H1 (cell line): ENCODE results near the gene PCDHA1. TPM values are rescaled to one million over a fixed set of nuclear protein-coding genes. Genes with fewer than 3 reads are reported as not detected.

Experiments used
- CTCF ChIA-PET: fragments of 300-600 bp; sonication (Branson Sonifier 250); formaldehyde crosslinking; loops from one replicate; lab custom pipeline; 2021; ENCODE audit not compliant: partially characterized antibody; lab: Charles Lee
- POLR2A ChIA-PET: fragments of 300-600 bp; sonication (Branson Sonifier 250); formaldehyde crosslinking; loops from one replicate; lab custom pipeline; 2021; ENCODE audit warnings: inconsistent platforms; ENCODE audit not compliant: partially characterized antibody; lab: Charles Lee
- DNase-seq, 2 experiments: peaks; one replicate each; pipeline versions ENCODE4 v3.0.0 to v3.0.0-alpha.2; 2010 to 2022; ENCODE audit warnings: low spot score in 2 of 2, low read depth in 1 of 2, mixed read lengths in 1 of 2
- FAIRE-seq: peaks from 2 replicates; lab custom pipeline; 2011; peaks lifted over from hg19 to GRCh38; lab: Jason Lieb, UNC
- H2AFZ ChIP-seq: 2 replicates; pipeline ENCODE4 v1.8.1; 2012; ENCODE audit warnings: low read length, inconsistent platforms
- H2AK5ac ChIP-seq: 2 replicates; pipeline ENCODE4 v1.6.1; 2013; ENCODE audit warnings: low read depth, low read length
- H2BK120ac ChIP-seq: replicated peaks from 2 replicates; pipeline ENCODE3; 2013; ENCODE audit warnings: low read depth, low read length, inconsistent platforms
- H2BK12ac ChIP-seq: 2 replicates; pipeline ENCODE4 v1.6.1; 2013; ENCODE audit warnings: low read depth, low read length
- H2BK15ac ChIP-seq: 2 replicates; pipeline ENCODE4 v1.6.1; 2013; ENCODE audit warnings: low read length
- H2BK20ac ChIP-seq: 2 replicates; pipeline ENCODE4 v1.6.1; 2013; ENCODE audit warnings: low read length
- H2BK5ac ChIP-seq: 2 replicates; pipeline ENCODE4 v1.6.1; 2013; ENCODE audit warnings: low read depth, low read length
- H3K14ac ChIP-seq: 2 replicates; pipeline ENCODE4 v1.6.1; 2013; ENCODE audit warnings: inconsistent platforms; ENCODE audit not compliant: insufficient read length
- H3K18ac ChIP-seq: 2 replicates; pipeline ENCODE4 v1.6.1; 2013; ENCODE audit warnings: low read length; ENCODE audit errors: extremely low read depth
- H3K23ac ChIP-seq: 2 replicates; pipeline ENCODE4 v1.6.1; 2013; ENCODE audit warnings: inconsistent platforms; ENCODE audit not compliant: insufficient read length
- H3K23me2 ChIP-seq: 2 replicates; pipeline ENCODE4 v1.6.1; 2013; ENCODE audit warnings: low read depth, low read length
- H3K27ac ChIP-seq: 2 replicates; pipeline ENCODE4 v1.6.1; 2011; ENCODE audit warnings: low read depth, low read length, inconsistent platforms
- H3K27me3 ChIP-seq, 4 experiments: replicated peaks in 1 of 4; 1 replicate in 1 of 4; 2 replicates in 3 of 4; pipeline versions ENCODE4 v1.6.1 to v1.8.1; 2011 to 2013; ENCODE audit warnings: low read length in 3 of 4, mild to moderate bottlenecking in 3 of 4, inconsistent platforms in 2 of 4, mixed read lengths in 2 of 4, moderate library complexity in 1 of 4; ENCODE audit not compliant: control insufficient read depth in 3 of 4, insufficient read depth in 3 of 4; ENCODE audit errors: extremely low read depth in 1 of 4
- H3K36me3 ChIP-seq, 4 experiments: 2 replicates each; pipeline versions ENCODE4 v1.6.1 to v1.8.1; 2011 to 2013; ENCODE audit warnings: mild to moderate bottlenecking in 4 of 4, low read length in 3 of 4, moderate library complexity in 2 of 4, control low read depth in 1 of 4, inconsistent platforms in 1 of 4; ENCODE audit not compliant: insufficient read depth in 4 of 4, control insufficient read depth in 2 of 4
- H3K4ac ChIP-seq: replicated peaks from 2 replicates; pipeline ENCODE3; 2013; ENCODE audit warnings: low read length, low read depth, mixed read lengths, inconsistent platforms; ENCODE audit not compliant: insufficient read length
- H3K4me1 ChIP-seq, 4 experiments: replicated peaks in 1 of 4; 1 replicate in 1 of 4; 2 replicates in 3 of 4; pipeline versions ENCODE4 v1.6.1 to v1.8.1; 2011 to 2013; ENCODE audit warnings: low read length in 3 of 4, inconsistent platforms in 2 of 4, mixed read lengths in 1 of 4; ENCODE audit not compliant: insufficient read depth in 4 of 4, control insufficient read depth in 3 of 4
- H3K4me2 ChIP-seq, 2 experiments: 2 replicates each; pipeline versions ENCODE4 v1.6.1 to v1.8.1; 2011 to 2013; ENCODE audit warnings: low read depth in 2 of 2, low read length in 2 of 2, control low read depth in 1 of 2, inconsistent platforms in 1 of 2, mild to moderate bottlenecking in 1 of 2; ENCODE audit not compliant: insufficient read depth in 1 of 2
- H3K4me3 ChIP-seq, 4 experiments: fragments of 200-600, 300-600 bp in 1 of 4; sonication (generic), shearing (Covaris generic), sonication (Bioruptor Twin) in 1 of 4; 2 replicates each; pipeline versions ENCODE4 v1.5.1 to v1.8.1; 2011 to 2016; ENCODE audit warnings: low read length in 4 of 4, low read depth in 3 of 4, control low read depth in 2 of 4, inconsistent platforms in 2 of 4, mild to moderate bottlenecking in 2 of 4, mixed read lengths in 1 of 4, moderate library complexity in 1 of 4; ENCODE audit not compliant: insufficient read depth in 2 of 4; ENCODE audit errors: extremely low read depth in 1 of 4
- H3K56ac ChIP-seq: replicated peaks from 2 replicates; pipeline ENCODE3; 2013; ENCODE audit warnings: low read depth, mild to moderate bottlenecking, mixed read lengths, low read length, inconsistent platforms; ENCODE audit not compliant: insufficient read length
- H3K79me1 ChIP-seq: 2 replicates; pipeline ENCODE4 v1.6.1; 2013; ENCODE audit warnings: low read depth, low read length, control low read depth
- H3K79me2 ChIP-seq, 2 experiments: 2 replicates each; pipeline versions ENCODE4 v1.6.1 to v1.8.1; 2012 to 2013; ENCODE audit warnings: low read length in 2 of 2, mild to moderate bottlenecking in 2 of 2, inconsistent platforms in 1 of 2; ENCODE audit not compliant: insufficient read depth in 2 of 2, control insufficient read depth in 1 of 2
- H3K9ac ChIP-seq, 4 experiments: replicated peaks in 1 of 4; 1 replicate in 1 of 4; 2 replicates in 3 of 4; pipeline versions ENCODE4 v1.6.1 to v1.8.1; 2011 to 2013; ENCODE audit warnings: low read depth in 3 of 4, low read length in 3 of 4, control low read depth in 2 of 4, mild to moderate bottlenecking in 2 of 4, moderate library complexity in 2 of 4, inconsistent platforms in 1 of 4; ENCODE audit errors: extremely low read depth in 1 of 4
- H3K9me3 ChIP-seq, 2 experiments: 2 replicates each; pipeline versions ENCODE4 v1.6.1 to v1.8.1; 2012 to 2013; ENCODE audit warnings: mild to moderate bottlenecking in 2 of 2, moderate library complexity in 2 of 2, control low read depth in 1 of 2, inconsistent platforms in 1 of 2, low read depth in 1 of 2, low read length in 1 of 2, mixed read lengths in 1 of 2; ENCODE audit not compliant: insufficient read depth in 2 of 2
- H4K20me1 ChIP-seq, 2 experiments: replicated peaks in 1 of 2; 2 replicates each; pipeline versions ENCODE3 to v1.8.1; 2011 to 2013; ENCODE audit warnings: inconsistent platforms in 2 of 2, low read length in 2 of 2, mild to moderate bottlenecking in 1 of 2; ENCODE audit not compliant: insufficient read depth in 2 of 2, control insufficient read depth in 1 of 2
- H4K5ac ChIP-seq: 2 replicates; pipeline ENCODE4 v1.6.1; 2013; ENCODE audit warnings: low read length, low read depth, mixed read lengths, inconsistent platforms; ENCODE audit not compliant: insufficient read length
- H4K8ac ChIP-seq: 2 replicates; pipeline ENCODE4 v1.8.0; 2013; ENCODE audit warnings: mild to moderate bottlenecking, moderate library complexity, low read length, inconsistent platforms; ENCODE audit not compliant: insufficient read depth; ENCODE audit errors: extremely low read depth
- H4K91ac ChIP-seq: replicated peaks from 2 replicates; pipeline ENCODE3; 2013; ENCODE audit warnings: low read length, mixed read lengths, inconsistent platforms; ENCODE audit not compliant: insufficient read length
- BACH1 ChIP-seq: IDR thresholded peaks from 2 replicates; pipeline ENCODE4 v1.6.1; 2012; ENCODE audit warnings: low read length, improper control_type of control experiment
- BRCA1 ChIP-seq: IDR thresholded peaks from 2 replicates; pipeline ENCODE4 v1.6.1; 2012; ENCODE audit warnings: low read depth, low read length, improper control_type of control experiment
- POU5F1 ChIP-seq: IDR thresholded peaks from 2 replicates; pipeline ENCODE4 v1.6.1; 2011; ENCODE audit warnings: low read depth, mild to moderate bottlenecking, low read length, moderate library complexity
- SP4 ChIP-seq: IDR thresholded peaks from 2 replicates; pipeline ENCODE4 v1.6.1; 2012; ENCODE audit warnings: low read length, inconsistent platforms
- WGBS, 2 experiments: shearing (Covaris generic) in 1 of 2; methylation state at CpG; one replicate each; pipeline versions ENCODE4 v1.1.6 to v1.1.7; 2013 to 2015; ENCODE audit warnings: low lambda C conversion rate in 2 of 2, mixed read lengths in 2 of 2, inconsistent platforms in 1 of 2, low coverage in 1 of 2, missing lambda C conversion rate in 1 of 2; ENCODE audit not compliant: insufficient replicate concordance in 2 of 2, insufficient coverage in 1 of 2, insufficient read length in 1 of 2; ENCODE audit errors: extremely low coverage in 1 of 2, missing lambda C conversion rate in 1 of 2; 5-methylcytosine and 5-hydroxymethylcytosine counted together
- polyA plus RNA-seq, 7 experiments: library from polyadenylated mRNA; depleted of rRNA in 3 of 7; stranded (reverse) in 5 of 7; unstranded in 2 of 7; fragments of >200 nt in 5 of 7; fragments of 200-250 nt in 2 of 7; gene quantifications; 1 replicate in 5 of 7; 2 replicates in 1 of 7; 4 replicates in 1 of 7; pipeline versions ENCODE4 v1.2.1 to v1.2.3, GENCODE V29; 2011 to 2013; ENCODE audit warnings: missing spikeins in 2 of 7, mixed read lengths in 2 of 7
- total RNA-seq: library from RNA; stranded (reverse); fragmentation: NEBNext Ultra II Directional; extraction: Animal tissue kit (Norgen Biotek cat#: 25700); gene quantifications from 2 replicates; pipeline ENCODE4 v1.2.1, GENCODE V29; 2021
- TF ChIP-seq, protein P1 (sequence below): IDR thresholded peaks from 2 replicates; pipeline ENCODE4 v1.6.1; 2011; ENCODE audit warnings: low read depth, mild to moderate bottlenecking, low read length; ENCODE audit not compliant: insufficient read depth

PCDHA1 gene
- total and polyA plus RNA-seq, 2 of the 8 experiments (the other 6 are each of a cell fraction or from before 2014, with no cell fraction given), result 0.23 to 0.50 TPM

DNA sequence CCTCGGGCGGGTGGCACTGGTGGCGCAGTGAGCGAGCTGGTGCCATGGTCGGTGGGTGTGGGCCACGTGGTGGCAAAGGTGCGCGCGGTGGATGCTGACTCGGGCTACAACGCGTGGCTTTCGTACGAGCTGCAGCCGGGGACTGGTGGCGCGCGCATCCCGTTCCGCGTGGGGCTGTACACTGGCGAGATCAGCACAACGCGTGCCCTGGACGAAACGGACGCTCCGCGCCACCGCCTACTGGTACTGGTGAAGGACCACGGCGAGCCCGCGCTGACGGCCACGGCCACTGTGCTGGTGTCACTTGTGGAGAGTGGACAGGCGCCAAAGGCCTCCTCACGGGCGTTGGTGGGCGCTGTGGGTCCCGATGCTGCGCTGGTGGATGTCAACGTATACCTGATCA, 22.9 kb downstream of the PCDHA1 start:
- Histone ChIP-seq H3K4me2 (no peak overlapping the region), H3K4me3 (no peak overlapping the region), H4K8ac (peak overlapping the region; percentile 68; the same call in 1 of the 2 replicates), H3K27me3 (no peaks in the 10 kb centered on the region), H3K36me3 (no peaks in the 10 kb centered on the region), H3K9ac (no peak overlapping the region), H3K79me2 (no peaks in the 10 kb centered on the region), H4K20me1 (no peaks in the 10 kb centered on the region), H2BK15ac (no peak overlapping the region), H3K79me1 (no peaks in the 10 kb centered on the region), H2BK5ac (no peak overlapping the region), H2AK5ac (no peak overlapping the region), H4K5ac (no peak overlapping the region), H2BK12ac (no peak overlapping the region), H2BK20ac (no peak overlapping the region), H3K4ac (no peak overlapping the region), H2AFZ (no peak overlapping the region), H3K23ac (no peak overlapping the region), H3K27ac (no peak overlapping the region), H3K4me1 (no peaks in the 10 kb centered on the region), H3K18ac (no peak overlapping the region), H2BK120ac (no peak overlapping the region), H3K56ac (no peak overlapping the region), H3K14ac (no peak overlapping the region), H3K9me3 (no peaks in the 10 kb centered on the region; a peak in 1 of 4 replicates), H3K23me2 (no peaks in the 10 kb centered on the region), H4K91ac (no peak overlapping the region)
- no peak for DNase-seq
- no peak for FAIRE-seq
- TF ChIP-seq BACH1 (no peak), BRCA1 (no peak), SP4 (no peak), POU5F1 (no peak)
- TF ChIP-seq, protein P1, sequence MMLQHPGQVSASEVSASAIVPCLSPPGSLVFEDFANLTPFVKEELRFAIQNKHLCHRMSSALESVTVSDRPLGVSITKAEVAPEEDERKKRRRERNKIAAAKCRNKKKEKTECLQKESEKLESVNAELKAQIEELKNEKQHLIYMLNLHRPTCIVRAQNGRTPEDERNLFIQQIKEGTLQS, result no peak
- CTCF ChIA-PET, result interaction anchor here (0.7 to 5.5 kb wide), 12 partner anchors 7 to 269 kb away, joined by 3 to 59 read pairs (median 24); partner anchors contain the start of genes PCDHA1, PCDHA2, PCDHA5 and PCDHA6
- 94% methylated on average over 39 of the region's 43 CpGs; no CpG with 5 or more reads in 1 of the 2 experiments for WGBS, 2 experiments
- POLR2A ChIA-PET, result interaction anchor here (1.1 to 1.4 kb wide), 2 partner anchors 9 to 22 kb away, joined by 4 to 5 read pairs; partner anchors contain the start of gene PCDHA1
